PC-3 (cell line): ENCODE results near the gene UGT1A3.

ENCODE experiments used
- CTCF ChIP-seq: fragments of 300-600 bp; sonication (generic); conservative IDR thresholded peaks from 2 replicates; pipeline ENCODE4 v1.5.1; 2017; ENCODE audit warnings: antibody characterized with exemption, low read depth, mild to moderate bottlenecking, low read length
- EZH2phosphoT487 ChIP-seq: fragments of 300-600 bp; sonication (generic); IDR thresholded peaks from 2 replicates; pipeline ENCODE4 v1.6.1; 2018; ENCODE audit warnings: mild to moderate bottlenecking, antibody characterized with exemption, low read length, borderline replicate concordance

- TF ChIP-seq CTCF (no peak), EZH2phosphoT487 (no peak)
Observed at GRCh38 chr2:233761040-233761769, 32.4 kb downstream of the UGT1A3 start.
